Stimulated activated naive B cell treated with anti-CD40 and anti-IgM and Interleukin-4, amounts not matched to agents 10 μg/mL and 1 μg/mL and 100 μg/mL, for 72 hours (primary cell): Measurements from ENCODE around the gene FJX1.

Experiments
- ATAC-seq, 2 donors: fragments of 150-1000 bp; cut with Tn5 transposase; replicated peaks; 2 replicates each; pipeline ENCODE4 v1.10.0; 2021; ENCODE audit warnings: moderate library complexity in 1 of 2
- DNase-seq: peaks from one replicate; pipeline ENCODE4 v3.0.0; 2021
- H3K27ac Mint-ChIP-seq: one replicate; pipeline ENCODE4 v1.8.0; 2022; ENCODE audit warnings: mild to moderate bottlenecking, mixed read lengths
- H3K27me3 Mint-ChIP-seq, 2 donors: one replicate each; pipeline ENCODE4 v1.8.0; 2022; ENCODE audit warnings: mixed read lengths in 2 of 2
- H3K36me3 Mint-ChIP-seq, 2 donors: one replicate each; pipeline ENCODE4 v1.8.0; 2022; ENCODE audit warnings: mixed read lengths in 2 of 2, mild to moderate bottlenecking in 1 of 2
- H3K4me1 Mint-ChIP-seq, 2 donors: one replicate each; pipeline ENCODE4 v1.8.0; 2022; ENCODE audit warnings: mixed read lengths in 2 of 2, mild to moderate bottlenecking in 1 of 2
- H3K4me3 Mint-ChIP-seq, 2 donors: one replicate each; pipeline ENCODE4 v1.8.0; 2022; ENCODE audit warnings: mild to moderate bottlenecking in 2 of 2, mixed read lengths in 2 of 2, moderate library complexity in 1 of 2
- H3K9me3 Mint-ChIP-seq, 2 donors: one replicate each; pipeline ENCODE4 v1.8.0; 2022; ENCODE audit warnings: mixed read lengths in 2 of 2, mild to moderate bottlenecking in 1 of 2

FJX1 gene

GRCh38 chr11:35615921-35616900 lies 2.0 kb upstream of the FJX1 start:
- Mint-ChIP-seq H3K4me1 (peaks cover 12% of the 10 kb centered on the region in 2 donors), H3K27me3 (peaks cover 38 to 44% of the 10 kb centered on the region in 2 donors), H3K9me3 (no peaks in the 10 kb centered on the region), H3K27ac (no peak overlapping the region), H3K36me3 (no peaks in the 10 kb centered on the region), H3K4me3 (no peak overlapping the region)
- peak; percentile 24 to 25 for ATAC-seq
- DNase-seq = no peak

- H3K27me3 Mint-ChIP-seq = peaks cover 31 to 45% of the 10 kb centered on the region in 2 donors
- DNase-seq = no peak
Observed at GRCh38 chr11:35617316-35617686, 959 bp upstream of the FJX1 start.

DNA sequence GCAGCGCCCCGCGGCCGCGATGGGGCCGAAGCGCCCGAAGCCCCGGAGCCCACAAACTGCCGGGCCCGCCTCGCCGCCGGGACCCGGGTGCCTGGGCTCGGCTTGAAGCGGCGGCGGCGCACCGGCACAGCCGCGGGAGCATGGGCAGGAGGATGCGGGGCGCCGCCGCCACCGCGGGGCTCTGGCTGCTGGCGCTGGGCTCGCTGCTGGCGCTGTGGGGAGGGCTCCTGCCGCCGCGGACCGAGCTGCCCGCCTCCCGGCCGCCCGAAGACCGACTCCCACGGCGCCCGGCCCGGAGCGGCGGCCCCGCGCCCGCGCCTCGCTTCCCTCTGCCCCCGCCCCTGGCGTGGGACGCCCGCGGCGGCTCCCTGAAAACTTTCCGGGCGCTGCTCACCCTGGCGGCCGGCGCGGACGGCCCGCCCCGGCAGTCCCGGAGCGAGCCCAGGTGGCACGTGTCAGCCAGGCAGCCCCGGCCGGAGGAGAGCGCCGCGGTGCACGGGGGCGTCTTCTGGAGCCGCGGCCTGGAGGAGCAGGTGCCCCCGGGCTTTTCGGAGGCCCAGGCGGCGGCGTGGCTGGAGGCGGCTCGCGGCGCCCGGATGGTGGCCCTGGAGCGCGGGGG lies 346 bp downstream of the FJX1 start:
- Mint-ChIP-seq H3K4me3 (peak overlapping the region; percentile 77 to 82), H3K27ac (no peak overlapping the region), H3K9me3 (no peaks in the 10 kb centered on the region), H3K4me1 (peaks cover 12% of the 10 kb centered on the region in 2 donors), H3K36me3 (no peaks in the 10 kb centered on the region), H3K27me3 (peaks cover 32 to 39% of the 10 kb centered on the region in 2 donors)
- ATAC-seq (peak; percentile 43 to 52), DNase-seq (peak; percentile 23)

More at GRCh38 chr11:35617316-35617686, 959 bp upstream of the FJX1 start:
- peak overlapping the region; percentile 73 for H3K27ac Mint-ChIP-seq
- no peak for ATAC-seq
- no peaks in the 10 kb centered on the region for H3K36me3 Mint-ChIP-seq
- peak overlapping the region in 1 of 2 donors; percentile 76 for H3K4me3 Mint-ChIP-seq
- no peaks in the 10 kb centered on the region for H3K9me3 Mint-ChIP-seq
- peaks cover 12% of the 10 kb centered on the region in 2 donors for H3K4me1 Mint-ChIP-seq

DNA sequence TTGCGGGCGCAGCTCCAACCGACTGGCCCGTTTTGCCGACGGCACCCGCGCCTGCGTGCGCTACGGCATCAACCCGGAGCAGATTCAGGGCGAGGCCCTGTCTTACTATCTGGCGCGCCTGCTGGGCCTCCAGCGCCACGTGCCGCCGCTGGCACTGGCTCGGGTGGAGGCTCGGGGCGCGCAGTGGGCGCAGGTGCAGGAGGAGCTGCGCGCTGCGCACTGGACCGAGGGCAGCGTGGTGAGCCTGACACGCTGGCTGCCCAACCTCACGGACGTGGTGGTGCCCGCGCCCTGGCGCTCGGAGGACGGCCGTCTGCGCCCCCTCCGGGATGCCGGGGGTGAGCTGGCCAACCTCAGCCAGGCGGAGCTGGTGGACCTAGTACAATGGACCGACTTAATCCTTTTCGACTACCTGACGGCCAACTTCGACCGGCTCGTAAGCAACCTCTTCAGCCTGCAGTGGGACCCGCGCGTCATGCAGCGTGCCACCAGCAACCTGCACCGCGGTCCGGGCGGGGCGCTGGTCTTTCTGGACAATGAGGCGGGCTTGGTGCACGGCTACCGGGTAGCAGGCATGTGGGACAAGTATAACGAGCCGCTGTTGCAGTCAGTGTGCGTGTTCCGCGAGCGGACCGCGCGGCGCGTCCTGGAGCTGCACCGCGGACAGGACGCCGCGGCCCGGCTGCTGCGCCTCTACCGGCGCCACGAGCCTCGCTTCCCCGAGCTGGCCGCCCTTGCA lies 1.0 kb downstream of the FJX1 start:
- DNase-seq (peak; percentile 24), ATAC-seq (peak; percentile 64 to 65)
- Mint-ChIP-seq H3K27me3 (peaks cover 35 to 41% of the 10 kb centered on the region in 2 donors), H3K4me1 (peaks cover 12% of the 10 kb centered on the region in 2 donors), H3K9me3 (no peaks in the 10 kb centered on the region), H3K4me3 (peak overlapping the region; percentile 77 to 82), H3K27ac (peak overlapping the region; percentile 20), H3K36me3 (no peaks in the 10 kb centered on the region)

DNA sequence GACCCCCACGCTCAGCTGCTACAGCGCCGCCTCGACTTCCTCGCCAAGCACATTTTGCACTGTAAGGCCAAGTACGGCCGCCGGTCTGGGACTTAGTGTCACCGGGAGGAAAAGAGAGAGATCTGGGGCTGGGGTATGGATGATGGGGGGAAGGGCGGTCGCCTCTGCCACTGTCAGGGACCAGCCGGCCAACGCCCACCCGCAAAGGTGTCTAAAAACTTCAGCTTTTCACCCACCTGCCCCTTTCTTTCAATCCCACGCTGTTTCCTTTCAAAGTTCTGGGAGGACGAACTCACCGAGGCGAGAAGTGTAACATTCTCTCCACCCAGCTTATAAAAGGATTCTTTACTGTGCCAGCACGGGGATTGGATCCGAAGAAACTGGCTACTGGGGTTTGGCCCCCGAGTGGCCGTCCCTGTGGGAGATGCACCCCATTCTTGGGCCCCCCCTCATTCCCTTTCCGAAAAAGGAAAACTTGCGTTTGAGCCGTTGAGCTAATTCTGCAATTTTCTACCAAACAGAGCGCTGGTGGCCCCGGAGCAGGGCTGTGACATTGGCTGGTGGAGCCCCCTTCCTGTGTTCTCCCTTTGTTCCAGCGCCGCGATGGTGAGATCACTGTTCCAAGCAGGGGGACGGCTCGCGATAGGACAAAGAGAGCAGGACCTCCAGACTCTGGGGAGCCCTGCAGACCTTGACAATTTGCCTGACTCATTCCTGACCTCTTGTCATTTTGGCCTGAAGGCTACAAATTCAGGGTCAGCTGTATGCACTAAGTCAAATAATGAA lies 1.8 kb downstream of the FJX1 start:
- Mint-ChIP-seq H3K36me3 (no peaks in the 10 kb centered on the region), H3K4me3 (peak overlapping the region; percentile 77 to 82), H3K4me1 (peaks cover 12% of the 10 kb centered on the region in 2 donors), H3K27ac (peak overlapping the region; percentile 20), H3K27me3 (peaks cover 33 to 40% of the 10 kb centered on the region in 2 donors), H3K9me3 (no peaks in the 10 kb centered on the region)
- no peak for DNase-seq
- no peak for ATAC-seq

GRCh38 chr11:35620795-35621194 lies 2.5 kb downstream of the FJX1 start:
- H3K4me1 Mint-ChIP-seq = peaks cover 12% of the 10 kb centered on the region in 2 donors
- H3K9me3 Mint-ChIP-seq = no peaks in the 10 kb centered on the region
- H3K36me3 Mint-ChIP-seq = no peaks in the 10 kb centered on the region
- DNase-seq = no peak
- no peak for ATAC-seq
- peaks cover 33 to 40% of the 10 kb centered on the region in 2 donors for H3K27me3 Mint-ChIP-seq
- no peak overlapping the region for H3K27ac Mint-ChIP-seq
- no peak overlapping the region for H3K4me3 Mint-ChIP-seq

DNA sequence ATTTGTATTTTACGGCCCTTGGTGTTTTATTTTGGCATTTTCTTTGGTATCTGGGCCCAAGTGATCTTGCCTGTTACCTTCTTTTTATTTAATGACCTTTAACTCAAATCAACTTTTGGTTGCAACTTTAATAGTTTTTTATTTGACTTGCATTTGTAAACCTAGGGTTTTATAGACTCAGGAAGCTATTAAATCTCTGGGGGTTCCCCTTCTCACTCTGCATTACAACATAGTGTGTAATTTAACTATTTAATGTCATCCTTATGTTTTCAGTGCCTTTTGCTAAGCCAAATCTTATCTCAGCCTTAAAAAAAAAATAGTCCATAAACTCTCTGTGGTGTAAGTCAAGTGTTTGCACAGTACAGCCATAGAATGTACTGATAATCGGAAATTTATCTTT lies 3.4 kb downstream of the FJX1 start:
- ATAC-seq = no peak
- H3K36me3 Mint-ChIP-seq = no peaks in the 10 kb centered on the region

GRCh38 chr11:35622070-35622469 lies 3.8 kb downstream of the FJX1 start:
- Mint-ChIP-seq H3K4me3 (no peak overlapping the region), H3K4me1 (peaks cover 12% of the 10 kb centered on the region in 2 donors), H3K27me3 (peaks cover 40 to 47% of the 10 kb centered on the region in 2 donors), H3K36me3 (no peaks in the 10 kb centered on the region), H3K27ac (no peak overlapping the region), H3K9me3 (no peaks in the 10 kb centered on the region)
- DNase-seq = no peak
- ATAC-seq = no peak

More for the DNA sequence above, 3.4 kb downstream of the FJX1 start:
- no peak overlapping the region for H3K4me3 Mint-ChIP-seq
- peaks cover 12% of the 10 kb centered on the region in 2 donors for H3K4me1 Mint-ChIP-seq
- peaks cover 37 to 44% of the 10 kb centered on the region in 2 donors for H3K27me3 Mint-ChIP-seq
- no peaks in the 10 kb centered on the region for H3K9me3 Mint-ChIP-seq
- H3K27ac Mint-ChIP-seq = no peak overlapping the region
- no peak for DNase-seq

GRCh38 chr11:35623621-35624168 lies 5.4 kb downstream of the FJX1 start:
- no peak for DNase-seq
- H3K27ac Mint-ChIP-seq = no peak overlapping the region
- no peaks in the 10 kb centered on the region for H3K9me3 Mint-ChIP-seq
- H3K4me3 Mint-ChIP-seq = no peak overlapping the region
- no peak for ATAC-seq
- no peaks in the 10 kb centered on the region for H3K36me3 Mint-ChIP-seq
- peaks cover 6 to 12% of the 10 kb centered on the region in 2 donors for H3K4me1 Mint-ChIP-seq
- H3K27me3 Mint-ChIP-seq = peaks cover 44 to 56% of the 10 kb centered on the region in 2 donors

DNA sequence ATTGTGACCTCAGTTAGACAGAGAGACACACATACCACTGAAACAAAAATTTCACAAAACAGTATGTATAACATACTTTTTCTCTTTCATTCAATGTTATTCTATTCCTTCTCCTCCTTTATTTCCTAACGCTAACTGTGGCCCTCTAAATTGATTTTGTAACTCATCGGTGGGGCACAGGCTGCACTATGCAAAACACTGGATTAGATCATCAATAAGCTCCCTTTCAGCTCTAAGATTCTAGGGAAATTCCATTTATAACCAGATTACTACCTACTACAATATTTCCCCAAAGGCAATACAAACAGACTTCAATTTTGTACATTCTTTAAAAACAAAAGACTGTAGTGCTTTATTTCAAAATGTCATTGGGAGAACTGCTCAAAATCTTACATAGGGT lies 6.1 kb downstream of the FJX1 start:
- no peaks in the 10 kb centered on the region for H3K36me3 Mint-ChIP-seq
- no peaks in the 10 kb centered on the region for H3K9me3 Mint-ChIP-seq
- H3K4me1 Mint-ChIP-seq = peaks cover 6 to 12% of the 10 kb centered on the region in 2 donors
- H3K27me3 Mint-ChIP-seq = peaks cover 44 to 60% of the 10 kb centered on the region in 2 donors
- H3K27ac Mint-ChIP-seq = no peak overlapping the region
- H3K4me3 Mint-ChIP-seq = no peak overlapping the region
- no peak for DNase-seq
- no peak for ATAC-seq

GRCh38 chr11:35624781-35625180 lies 6.5 kb downstream of the FJX1 start:
- DNase-seq (no peak), ATAC-seq (no peak)
- Mint-ChIP-seq H3K36me3 (no peaks in the 10 kb centered on the region), H3K4me3 (no peak overlapping the region), H3K4me1 (peaks cover 2 to 7% of the 10 kb centered on the region in 2 donors), H3K27ac (no peak overlapping the region), H3K9me3 (no peaks in the 10 kb centered on the region), H3K27me3 (peaks cover 43 to 60% of the 10 kb centered on the region in 2 donors)

DNA sequence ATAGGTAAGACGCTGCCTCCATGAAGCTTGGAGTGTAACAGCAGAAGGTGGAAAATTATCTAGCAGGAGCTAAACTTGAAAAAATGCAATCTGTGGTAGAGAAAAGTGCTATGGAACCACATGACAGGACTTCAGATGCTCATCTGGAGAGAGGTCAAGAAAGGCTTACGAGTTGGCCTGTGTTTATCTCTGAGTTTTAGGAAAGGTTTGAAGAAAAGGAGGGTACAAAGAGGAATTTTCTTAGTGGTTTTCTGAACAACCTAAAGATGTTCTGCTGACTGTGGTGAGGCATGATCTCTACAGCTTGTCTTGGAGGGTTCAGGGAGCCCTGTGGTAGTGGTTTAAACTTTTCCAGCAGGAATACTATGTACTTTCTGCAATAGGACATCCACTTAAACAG lies 8.2 kb downstream of the FJX1 start:
- no peak overlapping the region for H3K4me3 Mint-ChIP-seq
- H3K27me3 Mint-ChIP-seq = peaks cover 39 to 55% of the 10 kb centered on the region in 2 donors
- no peaks in the 10 kb centered on the region for H3K4me1 Mint-ChIP-seq
- H3K27ac Mint-ChIP-seq = no peak overlapping the region
- H3K9me3 Mint-ChIP-seq = no peaks in the 10 kb centered on the region
- ATAC-seq (no peak), DNase-seq (no peak)
- no peaks in the 10 kb centered on the region for H3K36me3 Mint-ChIP-seq

DNA sequence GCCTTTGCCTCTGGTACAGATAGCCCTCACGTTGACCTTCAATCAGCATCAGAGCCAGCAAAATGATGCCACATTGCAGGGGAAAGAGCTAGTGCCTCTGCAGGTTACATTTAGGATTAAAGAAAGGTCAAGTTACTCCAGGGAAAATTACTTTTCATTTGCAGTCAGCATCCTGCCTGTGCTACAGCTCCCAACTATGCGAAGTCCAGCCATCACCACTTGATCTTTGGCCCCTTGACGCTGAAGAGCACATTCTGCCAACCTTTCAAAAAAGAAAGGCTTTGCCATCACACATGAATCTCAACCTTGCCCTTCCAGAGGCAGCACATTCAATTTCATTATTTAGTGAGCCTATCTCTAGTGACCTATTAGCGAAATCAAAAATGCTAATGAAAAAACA lies 11.3 kb downstream of the FJX1 start:
- DNase-seq (no peak), ATAC-seq (no peak)
- peaks cover 44 to 59% of the 10 kb centered on the region in 2 donors for H3K27me3 Mint-ChIP-seq
- H3K36me3 Mint-ChIP-seq = no peaks in the 10 kb centered on the region
- no peaks in the 10 kb centered on the region for H3K4me1 Mint-ChIP-seq
- H3K4me3 Mint-ChIP-seq = no peak overlapping the region
- H3K27ac Mint-ChIP-seq = no peak overlapping the region
- no peaks in the 10 kb centered on the region for H3K9me3 Mint-ChIP-seq
